NCI-H2107 treated with DMSO at 0.1 percent for 48 hours (cell line): ENCODE measurements around the gene ICOSLG.
"Not testable (repeated sequence)": the region's sequence is repeated elsewhere in the genome, so short reads cannot be mapped to it uniquely, and the experiment has no call there.

Source experiments
- DNase-seq: peaks from one replicate; lab custom pipeline; 2025; ENCODE audit not compliant: unreplicated experiment; lab: John Stamatoyannopoulos, UW

The ICOSLG gene, protein sequence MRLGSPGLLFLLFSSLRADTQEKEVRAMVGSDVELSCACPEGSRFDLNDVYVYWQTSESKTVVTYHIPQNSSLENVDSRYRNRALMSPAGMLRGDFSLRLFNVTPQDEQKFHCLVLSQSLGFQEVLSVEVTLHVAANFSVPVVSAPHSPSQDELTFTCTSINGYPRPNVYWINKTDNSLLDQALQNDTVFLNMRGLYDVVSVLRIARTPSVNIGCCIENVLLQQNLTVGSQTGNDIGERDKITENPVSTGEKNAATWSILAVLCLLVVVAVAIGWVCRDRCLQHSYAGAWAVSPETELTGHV

DNA sequence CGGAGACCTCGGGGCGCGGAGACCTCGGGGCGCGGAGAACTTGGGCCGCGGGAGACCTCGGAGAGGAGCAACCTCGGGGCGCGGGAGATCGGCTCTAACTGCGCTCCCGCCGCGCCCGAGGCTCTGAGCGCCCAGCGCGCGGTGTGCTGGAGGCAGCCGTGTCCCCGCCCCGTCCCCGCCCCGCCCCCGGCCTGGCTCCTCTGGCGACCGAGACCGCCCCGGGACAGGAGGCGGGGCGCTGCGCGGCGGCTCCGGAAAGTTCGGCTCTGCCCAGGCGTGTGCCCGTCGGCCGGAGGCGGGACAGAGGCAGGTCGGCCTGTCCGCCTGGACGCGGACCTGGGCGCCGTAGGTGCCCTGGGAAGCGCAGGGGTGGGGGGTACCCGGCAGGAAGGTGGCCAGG lies at the start of gene ICOSLG:
Gene ICOSLG (minus strand): TSS at position 102 of the 400 bp plus-strand sequence. CDS start 126 bp downstream, outside the sequence.
- DNase-seq = not testable (repeated sequence)

DNA sequence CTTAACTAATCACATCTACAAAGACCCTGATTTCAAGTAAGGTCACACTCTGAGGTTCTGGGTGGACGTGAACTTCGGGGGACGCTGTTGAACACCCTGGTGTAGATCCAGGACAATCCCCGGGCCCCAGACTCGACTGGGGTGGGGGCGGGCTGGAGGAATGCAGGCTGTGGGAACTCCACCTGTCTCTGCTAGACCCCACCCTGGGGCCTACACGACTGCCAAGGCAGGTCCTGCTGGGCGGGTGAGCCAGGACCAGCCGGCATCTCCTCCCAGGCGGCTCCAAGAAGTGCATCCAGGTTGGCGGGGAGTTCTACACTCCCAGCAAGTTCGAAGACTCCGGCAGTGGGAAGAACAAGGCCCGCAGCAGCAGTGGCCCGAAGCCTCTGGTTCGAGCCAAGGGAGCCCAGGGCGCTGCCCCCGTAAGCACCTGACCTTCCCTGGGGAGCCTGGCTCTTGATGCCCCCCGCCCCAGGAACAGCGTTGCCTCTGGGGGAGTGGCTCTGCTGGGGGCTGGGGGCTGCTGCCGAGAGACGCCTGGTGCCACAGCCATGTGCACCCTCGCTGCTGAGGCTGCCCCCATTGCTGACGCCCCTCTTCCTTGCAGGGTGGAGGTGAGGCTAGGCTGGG lies 48.8 kb upstream of the ICOSLG start:
- no peak for DNase-seq

DNA sequence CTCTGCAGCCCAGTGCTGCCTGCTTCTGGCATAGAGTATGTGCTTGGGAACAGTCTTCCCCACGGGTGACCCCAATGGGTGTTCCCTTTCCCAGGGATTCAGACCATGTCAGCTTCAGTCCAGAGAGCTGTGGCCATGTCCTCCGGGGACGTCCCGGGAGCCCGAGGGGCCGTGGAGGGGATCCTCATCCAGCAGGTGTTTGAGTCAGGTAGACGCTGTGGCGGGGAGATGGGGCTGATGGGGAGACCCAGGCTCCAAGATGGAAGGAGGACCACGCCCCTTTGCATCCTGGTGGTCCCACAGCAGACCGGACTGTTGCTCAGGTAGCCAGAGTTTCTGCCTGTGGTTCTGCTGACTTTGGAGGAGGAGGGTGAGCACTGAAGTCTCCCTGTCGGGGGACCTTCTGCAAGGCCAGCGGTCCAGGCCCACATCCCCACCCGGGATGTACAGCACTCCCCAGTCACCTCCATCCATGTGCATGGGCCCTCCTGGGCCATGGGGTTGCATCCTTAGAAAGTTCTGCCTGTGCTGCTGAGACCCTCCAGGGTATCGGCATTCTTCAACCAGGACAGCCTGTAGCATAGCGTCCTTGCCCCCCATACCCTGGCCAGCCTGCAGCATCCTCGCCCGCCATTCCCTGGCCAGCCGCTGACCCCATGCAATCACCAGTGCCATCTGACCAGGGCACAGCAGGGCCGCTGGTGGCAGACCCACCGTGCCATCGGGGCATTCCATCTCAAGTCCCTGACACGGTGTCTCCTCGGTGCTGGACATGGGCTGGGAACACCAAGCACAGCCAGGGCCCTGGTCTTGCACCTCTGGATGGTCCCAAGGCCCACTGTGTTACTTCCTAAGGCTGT lies 47.7 kb upstream of the ICOSLG start:
- DNase-seq = no peak

DNA sequence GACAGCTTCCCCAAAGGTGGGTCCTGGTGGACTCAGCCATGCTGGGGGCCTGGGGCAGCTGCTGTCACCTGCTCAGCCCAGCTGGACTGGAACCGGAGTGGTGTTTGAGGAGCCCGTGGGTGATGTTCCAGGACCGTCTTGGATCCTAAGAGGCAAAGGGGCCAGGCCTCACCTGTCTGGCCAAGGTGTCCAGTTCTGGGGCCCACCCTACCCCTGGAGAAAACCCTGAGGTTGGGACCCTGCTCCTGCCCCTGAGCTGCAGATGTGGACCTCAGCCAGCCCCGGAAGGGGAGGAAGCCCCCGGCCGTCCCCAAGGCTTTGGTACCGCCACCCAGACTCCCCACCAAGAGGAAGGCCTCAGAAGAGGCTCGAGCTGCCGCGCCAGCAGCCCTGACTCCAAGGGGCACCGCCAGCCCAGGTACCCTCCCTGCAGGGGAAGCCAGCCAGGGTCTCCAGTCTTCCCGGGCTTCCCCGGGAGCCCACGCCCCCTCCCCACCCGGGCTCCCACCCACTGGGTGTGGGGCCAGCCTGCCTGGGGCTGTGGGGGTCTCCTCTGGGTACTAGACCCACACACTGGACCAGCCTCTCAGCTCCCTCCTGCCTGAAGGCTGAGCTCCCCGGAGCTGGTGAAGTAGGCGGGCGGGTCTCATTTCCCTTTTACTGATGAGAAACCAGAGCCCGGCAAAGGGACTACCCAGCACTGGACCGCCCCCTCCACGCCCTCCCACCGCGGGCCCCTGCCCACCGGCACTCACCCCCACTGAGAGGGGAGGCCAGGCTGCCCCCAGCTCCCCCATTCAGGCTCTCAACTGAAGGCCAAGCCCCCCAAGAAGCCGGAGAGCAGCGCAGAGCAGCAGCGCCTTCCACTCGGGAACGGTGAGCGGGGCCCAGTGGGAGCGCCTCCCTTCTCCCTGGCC lies 46.2 kb upstream of the ICOSLG start:
- DNase-seq = no peak

DNA sequence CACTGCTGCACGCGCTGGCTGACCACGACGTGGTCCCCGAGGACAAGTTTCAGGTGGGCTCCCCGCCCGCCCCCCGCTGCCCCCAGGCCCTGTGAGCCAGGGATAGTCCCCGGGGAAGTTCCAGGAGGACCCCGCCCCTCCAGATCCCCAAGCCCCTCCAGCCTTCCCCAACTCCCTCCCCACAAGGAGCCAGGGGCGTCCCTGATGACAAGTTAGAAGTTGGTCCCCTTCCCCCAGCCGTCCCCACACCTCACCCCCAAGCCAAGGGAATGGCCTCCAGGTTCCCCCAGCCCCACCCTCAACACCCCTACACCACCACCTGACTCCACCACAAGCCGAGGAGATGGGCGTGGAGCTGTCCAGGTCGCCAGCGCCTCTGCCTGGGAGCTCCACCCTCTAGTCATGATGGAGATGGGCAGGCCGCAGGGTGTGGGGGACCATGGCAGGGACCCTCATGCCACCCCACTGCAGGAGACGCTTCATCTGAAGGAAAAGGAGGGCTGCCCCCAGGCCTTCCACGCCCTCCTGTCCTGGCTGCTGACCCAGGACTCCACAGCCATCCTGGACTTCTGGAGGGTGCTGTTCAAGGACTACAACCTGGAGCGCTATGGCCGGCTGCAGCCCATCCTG lies 45.5 kb upstream of the ICOSLG start:
- DNase-seq = no peak

DNA sequence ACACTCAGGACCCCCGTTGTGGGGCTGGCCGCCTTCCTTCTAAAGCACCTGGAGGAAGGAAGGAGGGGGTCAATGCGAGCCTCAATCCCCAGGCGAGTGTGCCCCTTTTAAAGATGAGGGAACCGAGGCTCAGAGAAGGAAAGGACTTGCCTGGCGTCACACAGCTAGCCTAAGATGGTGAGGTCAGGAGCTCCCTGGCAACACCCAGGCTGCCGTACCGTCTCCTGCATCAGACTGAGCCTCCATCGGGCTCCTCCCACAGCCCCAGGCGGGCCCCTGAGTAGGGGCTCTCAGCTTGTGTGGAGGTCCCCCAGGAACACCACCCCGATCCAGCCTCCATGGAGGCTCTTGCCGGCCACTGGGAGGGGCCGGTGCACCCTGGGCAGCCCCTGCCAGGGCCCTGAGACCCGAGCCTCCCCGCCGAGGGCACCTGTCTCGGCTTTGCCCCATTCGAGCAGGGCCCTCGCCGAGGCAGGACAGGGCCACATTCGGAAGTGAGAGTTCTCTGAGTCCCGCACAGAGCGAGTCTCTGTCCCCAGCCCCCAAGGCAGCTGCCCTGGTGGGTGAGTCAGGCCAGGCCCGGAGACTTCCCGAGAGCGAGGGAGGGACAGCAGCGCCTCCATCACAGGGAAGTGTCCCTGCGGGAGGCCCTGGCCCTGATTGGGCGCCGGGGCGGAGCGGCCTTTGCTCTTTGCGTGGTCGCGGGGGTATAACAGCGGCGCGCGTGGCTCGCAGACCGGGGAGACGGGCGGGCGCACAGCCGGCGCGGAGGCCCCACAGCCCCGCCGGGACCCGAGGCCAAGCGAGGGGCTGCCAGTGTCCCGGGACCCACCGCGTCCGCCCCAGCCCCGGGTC lies 44.6 kb upstream of the ICOSLG start, which contains the start of gene AIRE:
Gene AIRE (plus strand): TSS at position 739 of the 855 bp plus-strand sequence. CDS start 131 bp downstream, outside the sequence.
- no peak for DNase-seq

DNA sequence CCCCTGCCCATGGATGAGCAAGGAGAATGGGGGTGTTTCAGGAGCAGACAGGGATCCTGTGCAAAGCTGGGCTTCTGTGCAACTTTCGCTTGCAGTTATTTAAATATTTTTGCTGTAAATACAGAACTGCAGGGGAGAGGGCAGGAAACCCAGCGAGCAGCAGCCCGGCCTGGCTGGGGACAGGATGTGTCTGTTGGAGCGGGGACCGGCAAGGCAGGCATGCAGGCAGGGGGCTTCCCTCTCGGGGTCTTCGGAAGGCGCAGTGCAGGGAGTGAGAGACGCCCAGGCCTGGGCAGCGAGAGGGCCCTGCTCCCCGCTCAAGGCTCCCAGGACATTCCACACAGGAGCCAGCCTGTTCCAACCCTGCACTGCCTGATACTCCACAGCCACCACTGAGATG lies 43.2 kb upstream of the ICOSLG start:
- DNase-seq = no peak

DNA sequence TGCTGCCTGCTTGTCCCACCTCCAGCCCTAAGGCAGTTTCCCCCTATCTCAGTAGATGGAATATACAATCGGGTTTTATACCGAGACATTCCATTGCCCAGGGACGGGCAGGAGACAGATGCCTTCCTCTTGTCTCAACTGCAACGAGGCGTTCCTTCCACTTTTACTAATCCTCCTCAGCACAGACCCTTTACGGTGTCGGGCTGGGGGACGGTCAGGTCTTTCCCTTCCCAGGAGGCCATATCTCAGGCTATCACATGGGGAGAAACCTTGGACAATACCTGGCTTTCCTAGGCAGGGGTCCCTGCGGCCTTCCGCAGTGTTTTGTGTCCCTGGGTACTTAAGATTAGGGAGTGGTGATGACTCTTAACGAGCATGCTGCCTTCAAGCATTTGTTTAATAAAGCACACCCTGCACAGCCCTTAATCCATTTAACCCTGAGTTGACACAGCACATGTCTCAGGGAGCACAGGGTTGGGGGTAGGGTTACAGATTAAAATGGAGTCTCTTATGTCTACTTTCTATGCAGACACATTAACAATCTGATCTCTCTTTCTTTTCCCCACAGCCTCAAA lies 42.6 kb upstream of the ICOSLG start:
- DNase-seq = not testable (repeated sequence)

DNA sequence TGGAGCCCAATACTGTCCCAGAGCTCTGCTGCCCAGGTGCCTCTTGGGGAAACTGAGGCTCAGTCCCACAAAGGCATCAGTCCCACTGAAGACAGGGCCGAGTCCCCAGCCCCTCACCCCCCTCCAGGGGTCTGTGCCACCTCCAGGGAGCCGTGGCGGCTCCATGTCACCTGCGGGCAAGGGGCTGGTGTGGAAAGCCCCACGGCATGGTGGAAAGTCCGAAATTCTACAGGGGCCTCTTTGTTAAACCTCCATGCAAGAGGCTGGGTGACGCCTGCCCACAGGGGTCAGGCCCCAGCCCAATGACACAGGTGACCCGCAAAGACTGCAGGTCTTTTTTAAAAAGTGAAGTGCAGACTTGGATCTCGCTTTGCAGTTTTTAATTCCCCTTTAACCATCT lies 41.6 kb upstream of the ICOSLG start:
- no peak for DNase-seq

DNA sequence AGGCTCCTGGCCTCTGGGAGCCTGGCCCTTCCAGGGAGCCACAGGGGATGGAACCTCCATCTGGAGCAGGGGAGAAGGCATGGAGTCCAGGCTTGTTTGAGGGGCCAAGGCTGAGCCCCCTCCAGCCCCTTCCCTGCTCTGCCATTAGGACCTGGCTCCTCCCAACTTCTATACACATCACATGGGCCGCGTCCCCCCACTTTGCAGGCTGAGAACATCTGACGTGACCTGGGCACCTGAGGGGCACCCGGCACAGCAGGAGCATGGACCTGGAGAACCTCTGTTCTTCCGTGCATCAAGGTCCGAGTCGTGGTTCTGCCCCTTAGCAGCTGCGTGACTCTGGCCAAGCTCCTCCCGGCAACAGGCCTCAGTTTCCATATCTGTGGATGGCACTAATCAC lies 41.1 kb upstream of the ICOSLG start:
- no peak for DNase-seq

DNA sequence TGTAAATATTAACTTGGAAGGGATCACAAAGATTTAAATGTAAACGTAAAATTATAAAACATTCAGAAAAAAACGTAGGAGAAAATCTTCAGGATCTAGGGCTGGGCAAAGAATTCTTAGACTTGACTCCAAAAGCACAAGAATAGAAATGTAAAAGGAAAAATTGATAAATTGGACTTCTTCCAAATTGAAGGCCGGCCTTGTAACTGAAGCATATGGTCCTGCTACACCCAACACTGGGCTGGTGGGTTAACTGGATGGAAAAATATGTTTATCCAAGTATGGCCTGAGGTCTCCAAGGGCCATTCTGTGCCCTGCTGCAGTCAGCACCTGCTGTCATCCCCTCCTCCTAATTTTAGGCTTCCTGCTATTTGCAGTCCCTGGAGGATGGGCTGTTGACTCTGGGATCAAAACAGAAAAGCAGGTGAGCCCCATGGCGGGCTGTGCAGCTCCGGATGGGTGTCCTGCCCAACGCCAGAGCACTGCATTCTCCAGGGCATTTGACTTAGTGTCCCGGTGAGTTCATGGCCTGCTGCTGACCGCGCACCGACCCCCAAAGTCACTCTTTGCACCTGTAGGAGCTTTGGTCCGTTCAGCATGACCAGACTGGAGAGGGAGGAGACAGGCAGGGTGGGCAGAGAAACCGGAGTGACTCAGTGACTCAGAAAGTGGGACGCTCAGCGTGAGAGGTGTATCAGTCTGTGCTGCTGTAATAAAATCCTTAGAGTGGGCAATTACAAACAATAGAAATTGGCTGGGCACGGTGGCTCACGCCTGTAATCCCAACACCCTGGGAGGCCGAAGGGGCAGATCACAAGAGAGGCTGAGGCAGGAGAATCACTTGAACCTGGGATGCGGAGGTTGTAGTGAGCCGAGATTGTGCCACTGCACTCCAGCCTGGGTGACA lies 38.9 kb upstream of the ICOSLG start:
- DNase-seq = peak; percentile 85

DNA sequence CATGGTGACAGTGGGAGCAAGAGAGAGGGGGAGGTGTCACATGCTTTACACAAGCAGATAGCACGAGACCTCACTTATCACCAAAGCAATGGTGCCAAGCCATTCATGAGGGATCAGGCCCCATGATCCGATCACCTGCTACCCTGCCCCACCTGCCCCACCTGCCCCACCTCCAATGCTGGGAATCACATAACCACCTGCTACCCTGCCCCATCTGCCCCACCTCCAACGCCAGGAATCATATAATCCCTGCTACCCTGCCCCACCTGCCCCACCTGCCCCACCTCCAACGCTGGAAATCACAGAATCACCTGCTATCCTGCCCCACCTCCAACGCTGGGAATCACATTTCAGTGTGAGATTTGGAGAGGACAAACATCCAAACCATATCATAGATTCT lies 34.3 kb upstream of the ICOSLG start:
- DNase-seq = peak; percentile 16

DNA sequence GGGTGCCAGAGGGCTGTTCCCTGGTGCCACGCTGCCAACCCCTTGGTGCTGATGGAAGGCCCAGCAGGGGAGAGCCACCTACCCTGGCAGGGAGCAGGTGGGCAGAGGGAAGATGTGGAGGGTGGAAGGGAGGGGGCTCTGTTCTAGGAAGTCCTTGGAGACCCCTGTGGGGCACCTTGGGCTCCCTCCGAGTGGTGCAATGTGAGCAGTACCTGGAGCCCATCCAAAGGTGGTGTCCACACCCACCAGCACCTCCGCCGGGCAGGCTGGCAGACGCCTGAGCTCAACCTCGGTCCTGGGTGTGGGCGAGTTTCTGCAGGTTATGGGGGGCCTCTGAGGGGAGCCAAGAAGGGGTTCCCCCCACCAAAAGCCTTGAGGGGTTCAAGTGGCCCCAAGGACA lies 32.3 kb upstream of the ICOSLG start:
- no peak for DNase-seq

DNA sequence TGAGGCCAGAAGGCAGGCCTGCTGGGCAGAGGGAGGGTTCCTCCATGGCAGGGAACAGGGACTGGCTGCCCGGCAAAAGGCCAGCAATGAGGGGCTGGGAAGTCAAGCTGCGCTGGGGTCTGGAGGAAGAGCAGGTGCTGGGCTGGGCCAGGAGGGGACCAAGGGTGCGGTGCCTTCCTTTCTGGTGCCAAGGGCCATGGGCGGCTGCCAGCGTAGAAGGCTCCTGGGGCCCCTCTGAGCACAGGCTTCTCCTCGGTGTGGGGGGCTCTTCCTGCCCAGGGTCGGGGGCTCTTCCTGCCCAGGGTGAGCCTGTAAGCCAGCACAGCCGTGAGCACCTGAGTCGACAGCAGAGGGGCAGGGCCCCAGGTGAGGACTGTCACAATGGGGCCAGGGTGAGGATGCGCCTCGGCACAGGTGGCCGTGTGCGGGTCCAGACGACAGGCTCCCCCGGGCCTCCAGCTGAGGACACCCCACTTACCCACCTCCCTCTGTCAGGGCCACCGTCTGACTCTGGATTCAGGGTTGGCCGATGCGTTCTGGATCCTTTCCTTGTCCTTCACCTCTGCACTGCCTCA lies 31.6 kb upstream of the ICOSLG start:
- DNase-seq = no peak

DNA sequence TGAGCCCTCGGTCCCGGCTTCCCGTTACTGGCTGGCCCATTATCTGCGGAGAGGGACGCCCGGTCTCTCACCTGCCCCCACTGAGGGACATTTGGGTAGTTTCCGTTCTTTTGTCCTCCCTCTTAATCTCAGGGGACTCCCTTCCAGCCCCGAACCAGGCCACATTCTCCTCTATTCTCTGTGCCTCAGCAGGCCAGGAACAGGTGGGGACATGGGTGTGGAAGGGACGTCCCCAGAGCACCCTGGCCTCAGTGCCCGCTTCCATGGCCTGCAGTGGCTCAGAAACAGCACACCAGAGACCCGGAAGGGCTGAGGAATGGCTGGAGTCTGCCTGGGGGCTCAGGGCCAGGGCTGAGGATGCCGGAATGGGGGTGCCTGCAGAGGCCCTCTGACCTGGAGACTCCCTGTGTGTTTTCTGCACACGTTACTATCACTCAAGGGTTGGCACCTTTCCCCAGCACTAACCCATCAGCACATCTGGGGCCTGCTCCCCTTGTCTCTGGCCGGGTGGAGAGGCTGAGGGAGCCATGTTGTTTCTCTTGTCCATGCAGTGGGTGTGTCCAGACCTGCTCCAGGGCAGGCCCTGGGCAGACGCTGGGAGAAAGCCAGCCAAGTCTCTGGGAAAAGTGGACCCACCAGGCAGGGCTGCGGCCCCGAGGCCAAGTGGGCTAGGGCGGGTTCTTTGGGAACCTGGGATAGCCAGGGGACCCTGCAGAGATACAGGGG lies 31.0 kb upstream of the ICOSLG start:
- DNase-seq = no peak

DNA sequence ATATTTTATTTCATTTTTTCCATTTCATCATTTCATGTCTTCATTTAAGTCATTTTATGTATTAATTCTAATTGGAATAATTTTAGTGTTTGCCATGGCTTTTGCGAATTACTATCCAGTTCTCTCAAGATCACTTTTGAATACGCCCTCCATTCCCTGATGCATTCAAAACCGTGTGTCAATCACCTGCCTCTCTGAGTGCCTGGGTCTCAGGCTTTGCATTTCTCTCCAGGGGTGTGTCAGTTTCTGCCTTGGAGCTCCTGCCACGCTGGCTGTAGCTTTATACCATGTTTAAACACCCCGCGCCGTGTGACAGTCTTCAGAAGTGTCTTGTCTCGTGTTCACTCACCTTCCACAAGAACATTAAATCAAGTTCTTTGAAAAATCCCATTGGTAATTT lies 28.3 kb upstream of the ICOSLG start:
- DNase-seq = no peak

DNA sequence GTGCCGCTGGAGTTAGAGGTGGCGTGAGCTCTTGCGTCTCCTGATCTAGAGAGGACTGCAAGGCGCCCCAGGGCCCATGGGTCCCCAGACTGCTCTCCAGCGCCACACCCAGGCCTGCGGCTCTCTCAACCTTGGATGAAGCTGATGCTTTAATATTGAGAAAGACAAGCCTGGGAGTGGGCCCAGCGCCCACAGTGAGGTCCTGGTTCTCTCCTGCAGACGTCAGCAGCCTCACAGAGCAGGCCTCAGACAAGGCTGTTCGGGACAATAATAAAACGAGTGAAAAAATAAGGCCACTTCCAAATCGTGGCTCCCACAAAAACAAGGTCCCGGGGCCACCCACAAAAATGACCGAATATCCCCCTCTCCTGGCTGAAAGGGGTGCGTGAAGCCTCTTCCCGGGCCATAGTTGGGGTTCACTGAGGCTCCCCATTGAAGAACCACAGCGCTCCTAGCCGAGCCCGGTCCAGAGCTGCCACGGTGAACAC lies 27.0 kb upstream of the ICOSLG start:
- DNase-seq = no peak
